IPS DF 4.7 (cell line): ENCODE results near the gene VPS35.

Experiments used
- DNase-seq: peaks from one replicate; pipeline ENCODE4 v3.0.0-alpha.2; 2013; ENCODE audit warnings: low spot score; ENCODE audit errors: extremely low read depth

Gene VPS35

DNA sequence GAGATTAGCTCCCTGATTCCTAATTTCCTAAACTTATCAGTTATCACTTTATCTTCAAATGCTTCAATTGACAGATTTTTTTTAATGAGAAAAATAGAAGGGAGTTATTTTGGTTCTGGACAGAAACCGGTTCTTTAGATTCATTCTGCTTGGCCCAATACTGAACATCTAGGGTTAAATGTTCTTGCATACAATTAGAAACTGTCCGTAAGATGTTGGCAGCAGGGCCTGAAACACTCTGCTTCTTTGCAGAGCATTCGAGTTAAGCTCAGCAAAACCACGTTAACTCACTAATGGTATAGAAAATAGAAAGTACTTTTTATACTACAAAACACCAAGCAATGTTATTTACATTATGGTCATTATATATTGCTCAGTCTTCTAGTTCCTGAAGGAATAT lies 75.0 kb downstream of the VPS35 start:
- no peak for DNase-seq

DNA sequence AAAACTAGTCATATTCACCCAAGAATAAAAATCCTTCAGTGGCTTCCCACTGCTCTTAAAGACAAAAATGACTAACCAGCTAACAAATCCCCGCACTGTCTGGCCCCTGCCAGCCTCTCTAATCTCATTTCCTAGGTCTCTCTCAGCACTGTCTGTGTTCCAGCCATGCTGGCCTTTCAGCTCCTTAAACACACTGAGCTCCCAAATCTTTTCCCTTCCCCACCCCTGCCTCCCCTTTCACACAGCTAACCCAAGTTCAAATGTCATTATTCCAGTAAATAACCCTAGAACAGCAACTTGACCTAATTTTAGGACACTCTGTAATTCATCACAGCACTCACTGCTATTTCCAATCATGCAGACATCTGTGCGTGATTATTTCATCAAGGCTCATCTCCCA lies 75.6 kb downstream of the VPS35 start:
- DNase-seq = no peak

DNA sequence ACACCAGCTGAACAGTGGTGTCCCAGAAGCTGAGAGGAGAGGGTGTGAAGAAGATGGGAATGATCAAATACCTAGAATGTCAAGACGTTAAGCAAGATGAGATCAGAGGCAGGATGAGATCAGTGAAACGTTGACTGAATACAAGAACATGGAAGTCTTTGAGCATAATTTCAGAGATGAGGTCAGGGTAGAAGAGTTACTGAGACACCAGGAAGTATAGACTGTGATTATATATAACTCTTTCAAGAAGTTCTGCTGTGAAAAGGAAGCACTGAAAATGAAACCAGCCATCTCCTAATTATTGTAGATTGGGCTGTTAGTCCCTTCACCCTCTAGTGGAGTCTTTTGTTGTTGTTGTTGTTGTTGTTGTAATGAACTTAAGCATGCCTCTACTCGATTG lies 76.9 kb downstream of the VPS35 start:
- no peak for DNase-seq

DNA sequence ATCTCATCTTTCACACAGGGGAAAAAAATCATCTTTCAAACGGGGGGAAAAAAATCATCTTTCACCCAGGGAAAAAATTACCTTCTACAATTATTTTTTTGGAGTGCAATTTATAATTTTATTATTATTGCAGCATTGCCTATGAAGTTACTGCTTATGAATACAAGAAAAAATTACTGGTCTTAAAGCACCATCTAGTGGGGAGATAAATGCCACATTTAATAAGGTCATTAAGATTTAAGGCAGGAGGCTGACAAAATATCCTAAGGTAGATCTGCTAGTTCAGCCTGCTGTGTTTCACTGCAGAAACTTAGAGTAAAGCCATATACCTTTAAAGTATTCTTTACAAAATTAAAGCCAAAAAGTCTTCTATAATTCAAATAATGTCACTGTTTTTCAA lies 81.4 kb downstream of the VPS35 start:
- no peak for DNase-seq

DNA sequence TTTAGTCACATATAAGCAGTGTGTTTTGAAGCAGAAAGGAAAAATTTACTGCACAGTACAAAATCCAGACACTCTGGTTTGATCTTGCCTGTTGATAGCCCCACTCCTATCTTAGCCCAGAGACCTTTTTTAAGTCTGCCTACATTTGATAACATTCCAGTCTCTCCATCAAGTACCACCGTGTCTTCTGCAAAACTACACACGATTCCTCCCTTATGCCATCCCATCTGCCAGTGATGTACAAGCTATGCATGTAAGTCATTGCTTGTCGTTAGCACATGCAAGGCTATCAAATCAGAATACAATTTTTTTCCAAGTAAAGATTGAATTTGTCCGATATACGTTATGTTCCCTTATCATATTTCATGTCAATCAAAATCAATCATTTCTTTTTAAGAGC lies 82.7 kb downstream of the VPS35 start:
- no peak for DNase-seq
